Subcutaneous adipose tissue (tissue), 4 donors: ENCODE results near the gene TRAF1. TPM values are rescaled to one million over a fixed set of nuclear protein-coding genes. Genes with fewer than 3 reads are reported as not detected.

Source experiments
- CTCF ChIP-seq: fragments of 450-650 bp; IDR thresholded peaks from one replicate; pipeline ENCODE4 v1.5.1; 2016; ENCODE audit warnings: low read depth, mild to moderate bottlenecking, control low read depth, antibody characterized with exemption, moderate library complexity
- total RNA-seq, 4 donors: library from RNA; depleted of rRNA; stranded (reverse); fragments of >200 nt; gene quantifications; one replicate each; pipeline ENCODE4 v1.1.0, GENCODE V29; 2016

The TRAF1 gene
- total RNA-seq, 4 donors from 2014 or later: 1.8 to 12.1 (median 5.7) TPM

DNA sequence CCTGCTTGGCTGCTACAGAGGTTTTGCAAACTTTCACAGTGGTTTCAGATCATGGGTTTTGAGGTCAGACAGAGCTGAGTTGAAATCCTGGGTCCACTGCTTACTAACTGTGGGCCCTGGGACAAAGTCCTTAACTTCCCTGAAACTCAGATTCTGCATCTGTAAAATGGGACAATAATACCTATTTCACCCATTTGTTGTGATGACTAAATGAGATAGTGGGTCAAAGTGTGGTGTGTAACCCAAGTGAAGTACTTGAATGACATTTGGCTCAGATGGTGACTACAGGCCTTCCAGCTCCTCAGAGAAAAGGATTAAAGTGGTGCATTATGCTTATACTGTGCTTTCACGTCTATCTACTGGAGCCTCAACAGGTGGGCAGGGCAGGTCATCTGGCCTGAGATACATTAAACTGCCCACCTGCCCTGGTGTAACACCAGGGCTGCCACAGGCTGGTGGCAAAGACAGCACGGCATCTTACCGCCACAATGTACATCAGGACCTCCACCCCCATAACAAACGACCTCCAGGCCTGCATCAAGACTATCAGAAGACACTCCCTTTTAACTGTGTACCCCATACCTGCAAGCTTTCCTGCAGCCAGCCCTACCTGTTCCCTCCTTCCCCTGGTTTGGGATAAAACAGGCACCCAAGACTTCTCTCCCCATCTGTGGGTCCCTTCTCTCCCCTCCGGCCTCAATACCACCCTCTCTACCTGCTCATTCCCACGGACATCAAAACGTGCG, 846 bp upstream of the TRAF1 start:
- TF ChIP-seq CTCF: no peak

GRCh38 chr9:120925535-120926396, 830 bp downstream of the TRAF1 start:
- TF ChIP-seq CTCF: no peak

GRCh38 chr9:120924698-120925534, 1.7 kb downstream of the TRAF1 start:
- no peak for TF ChIP-seq CTCF

- no peak for TF ChIP-seq CTCF
These were observed 2.8 kb downstream of the TRAF1 start for GRCh38 chr9:120923620-120924328.

- TF ChIP-seq CTCF: no peak
These were observed 4.0 kb downstream of the TRAF1 start for GRCh38 chr9:120922404-120923195.

DNA sequence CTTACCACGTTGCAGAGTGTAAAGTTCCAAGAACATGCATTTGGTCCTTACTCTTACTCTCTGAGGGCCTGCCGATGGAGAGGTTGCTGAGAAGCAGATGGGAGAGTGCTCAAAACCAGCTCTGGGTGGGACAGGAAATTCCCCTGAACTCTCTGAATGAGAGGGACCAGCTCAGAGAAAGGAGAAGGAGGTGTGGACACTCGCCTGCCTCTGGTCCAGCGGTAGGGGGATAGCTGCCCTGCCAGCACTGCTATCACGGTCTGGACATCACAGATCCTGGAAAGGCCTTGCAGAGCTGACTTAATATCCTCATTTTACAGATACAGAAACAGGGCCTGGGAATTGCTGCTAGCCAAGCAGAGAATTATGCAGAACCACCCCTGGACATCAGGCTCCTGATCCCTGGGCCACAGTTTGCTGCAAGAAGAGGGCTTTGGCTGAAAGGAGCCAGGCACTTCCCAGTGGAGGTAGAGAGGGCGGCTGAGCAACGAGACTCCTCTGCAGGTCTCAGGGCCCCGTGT, 4.9 kb downstream of the TRAF1 start:
- TF ChIP-seq CTCF: no peak
